HG03575 (cell line): ENCODE measurements around the gene PRRX1.

Experiments used
- ATAC-seq: cut with Tn5 transposase; IDR thresholded peaks from one replicate; pipeline ENCODE4 v1.9.1; 2021; ENCODE audit not compliant: unreplicated experiment, insufficient number of reproducible peaks, low FRiP score; ENCODE audit errors: extremely low read depth

The PRRX1 gene

GRCh38 chr1:170680428-170680827 lies 16.5 kb downstream of the PRRX1 start:
- ATAC-seq, result no peak

- ATAC-seq, result no peak
These were observed 18.2 kb downstream of the PRRX1 start for GRCh38 chr1:170682169-170682568.

- ATAC-seq, result no peak
These were observed 18.9 kb downstream of the PRRX1 start for GRCh38 chr1:170682809-170683208.

GRCh38 chr1:170685166-170685565 lies 21.2 kb downstream of the PRRX1 start:
- ATAC-seq, result no peak

- ATAC-seq, result no peak
These were observed 22.4 kb downstream of the PRRX1 start for GRCh38 chr1:170686291-170686690.

- no peak for ATAC-seq
These were observed 23.7 kb downstream of the PRRX1 start for GRCh38 chr1:170687621-170688020.

GRCh38 chr1:170691258-170691657 lies 27.3 kb downstream of the PRRX1 start:
- no peak for ATAC-seq

- ATAC-seq, result no peak
These were observed 29.1 kb downstream of the PRRX1 start for GRCh38 chr1:170692866-170693575.

GRCh38 chr1:170694172-170694926 lies 30.4 kb downstream of the PRRX1 start:
- ATAC-seq, result no peak

- ATAC-seq, result no peak
These were observed 32.1 kb downstream of the PRRX1 start for GRCh38 chr1:170695955-170696590.

- ATAC-seq, result no peak
These were observed 32.8 kb downstream of the PRRX1 start for GRCh38 chr1:170696591-170697290.

GRCh38 chr1:170697316-170697715 lies 33.4 kb downstream of the PRRX1 start:
- ATAC-seq, result no peak

GRCh38 chr1:170698301-170699275 lies 34.7 kb downstream of the PRRX1 start:
- ATAC-seq, result no peak

GRCh38 chr1:170699696-170700095 lies 35.8 kb downstream of the PRRX1 start:
- no peak for ATAC-seq

- ATAC-seq, result no peak
These were observed 37.1 kb downstream of the PRRX1 start for GRCh38 chr1:170700842-170701615.

- no peak for ATAC-seq
These were observed 38.0 kb downstream of the PRRX1 start for GRCh38 chr1:170701962-170702361.

GRCh38 chr1:170703591-170703990 lies 39.7 kb downstream of the PRRX1 start:
- no peak for ATAC-seq

- ATAC-seq, result no peak
These were observed 40.3 kb downstream of the PRRX1 start for GRCh38 chr1:170704256-170704655.
